HG03571 (cell line): ENCODE data around the gene ZNF846.
A peak's percentile ranks its signal among the peaks of the same experiment; 100 is the strongest.
"Not testable (repeated sequence)": the region's sequence is repeated elsewhere in the genome, so short reads cannot be mapped to it uniquely, and the experiment has no call there.

ENCODE experiments used
- ATAC-seq: cut with Tn5 transposase; IDR thresholded peaks from one replicate; pipeline ENCODE4 v1.9.1; 2021; ENCODE audit not compliant: unreplicated experiment

ZNF846 gene

GRCh38 chr19:9768175-9769112, at the start of gene ZNF846:
ZNF846 (minus strand) TSS chr19:9768738; CDS start chr19:9764950, 3,788 bp downstream.
- ATAC-seq, result peak; percentile 96

DNA sequence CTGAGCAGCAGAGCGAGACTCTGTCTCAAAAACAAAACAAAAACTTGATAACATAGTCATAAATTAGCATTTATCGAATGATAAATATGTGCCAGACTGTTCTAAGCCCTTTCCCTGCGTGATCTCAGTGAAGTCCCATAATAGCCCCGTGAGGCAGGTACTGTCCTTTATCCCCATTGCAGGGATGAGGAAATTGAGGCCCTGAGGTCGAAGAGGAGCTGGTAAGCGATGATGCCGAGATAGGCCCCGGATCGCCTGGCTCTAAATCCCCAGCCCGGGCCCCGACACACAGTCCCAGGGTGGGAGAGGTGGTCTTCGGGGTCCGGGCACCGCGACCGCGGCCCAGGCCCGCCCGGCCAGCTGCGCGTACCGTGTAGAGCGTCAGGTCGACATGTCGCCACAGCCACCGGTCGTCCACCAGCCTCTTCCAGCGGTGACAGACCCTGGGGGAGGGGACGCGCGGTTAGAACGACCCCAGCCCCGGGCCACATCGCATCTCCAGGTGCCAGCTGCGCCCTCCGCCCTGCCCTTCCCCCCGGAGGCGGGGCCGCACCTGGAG, 49.7 kb upstream of the ZNF846 start:
- peak; percentile 4 for ATAC-seq

DNA sequence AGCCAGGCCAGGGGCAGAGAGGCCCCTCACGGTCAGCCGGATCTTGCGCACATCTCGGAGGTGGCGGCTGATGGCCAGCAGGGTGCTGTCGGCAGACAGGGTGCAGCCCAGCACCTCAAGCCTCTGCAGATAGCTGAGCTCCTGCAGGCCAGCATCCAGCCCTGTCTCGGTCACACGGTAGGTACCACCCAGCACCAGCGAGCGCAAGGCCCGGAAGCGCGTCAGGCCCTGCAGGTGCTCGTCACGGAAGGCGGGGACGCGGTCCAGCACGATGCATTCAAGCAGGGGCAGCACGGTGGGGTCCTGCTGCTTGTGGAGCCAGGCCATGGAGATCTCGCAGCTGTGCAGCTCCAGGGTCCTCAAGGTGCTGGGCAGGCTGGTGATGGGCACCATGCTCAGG, 42.6 kb upstream of the ZNF846 start:
- ATAC-seq, result no peak

GRCh38 chr19:9808855-9809824, 40.6 kb upstream of the ZNF846 start:
- no peak for ATAC-seq

- ATAC-seq, result no peak
Observed at GRCh38 chr19:9806803-9807202, 38.3 kb upstream of the ZNF846 start.

DNA sequence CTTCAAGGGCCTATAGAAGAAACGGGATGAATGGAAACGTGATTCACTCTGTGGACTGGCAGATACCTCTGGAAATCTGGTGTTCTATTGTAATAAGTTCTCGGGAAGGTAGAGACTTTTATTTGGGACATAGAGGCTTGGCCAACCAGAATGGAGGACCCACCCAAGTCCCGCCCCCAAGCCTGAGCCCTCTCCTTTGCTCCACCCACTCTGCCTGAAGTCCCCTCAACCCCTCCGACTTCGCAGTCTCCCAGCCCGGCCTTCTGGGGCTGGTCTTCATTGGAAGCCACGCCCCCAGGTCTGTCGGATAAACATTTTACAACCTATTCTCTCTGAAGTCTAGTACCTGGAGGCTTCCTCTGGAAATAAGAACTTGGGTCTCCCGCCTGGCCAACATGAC, 33.4 kb upstream of the ZNF846 start:
- no peak for ATAC-seq

- no peak for ATAC-seq
Observed at GRCh38 chr19:9799162-9799561, 30.6 kb upstream of the ZNF846 start.

DNA sequence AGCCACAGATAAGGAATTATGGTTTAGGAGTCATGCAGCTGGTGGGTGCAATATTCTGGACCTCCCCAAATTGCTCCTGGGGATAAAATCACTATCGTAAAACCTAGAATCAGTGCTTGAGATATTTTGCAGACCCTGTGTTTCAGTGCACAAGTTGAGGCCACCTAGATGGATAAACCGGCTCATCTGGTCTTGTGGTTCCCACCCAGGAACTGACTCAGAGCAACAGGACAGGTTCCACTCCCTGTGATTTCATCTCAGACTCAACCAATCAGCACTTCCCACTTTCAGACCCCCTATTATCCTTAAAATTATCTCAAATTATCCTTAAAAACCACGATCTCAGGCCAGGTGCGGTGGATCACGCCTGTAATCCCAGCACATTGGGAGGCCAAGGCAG, 29.3 kb upstream of the ZNF846 start:
- no peak for ATAC-seq

- ATAC-seq, result no peak
Observed at GRCh38 chr19:9796113-9796773, 27.7 kb upstream of the ZNF846 start.

GRCh38 chr19:9793071-9793591, 24.6 kb upstream of the ZNF846 start:
- ATAC-seq, result no peak

DNA sequence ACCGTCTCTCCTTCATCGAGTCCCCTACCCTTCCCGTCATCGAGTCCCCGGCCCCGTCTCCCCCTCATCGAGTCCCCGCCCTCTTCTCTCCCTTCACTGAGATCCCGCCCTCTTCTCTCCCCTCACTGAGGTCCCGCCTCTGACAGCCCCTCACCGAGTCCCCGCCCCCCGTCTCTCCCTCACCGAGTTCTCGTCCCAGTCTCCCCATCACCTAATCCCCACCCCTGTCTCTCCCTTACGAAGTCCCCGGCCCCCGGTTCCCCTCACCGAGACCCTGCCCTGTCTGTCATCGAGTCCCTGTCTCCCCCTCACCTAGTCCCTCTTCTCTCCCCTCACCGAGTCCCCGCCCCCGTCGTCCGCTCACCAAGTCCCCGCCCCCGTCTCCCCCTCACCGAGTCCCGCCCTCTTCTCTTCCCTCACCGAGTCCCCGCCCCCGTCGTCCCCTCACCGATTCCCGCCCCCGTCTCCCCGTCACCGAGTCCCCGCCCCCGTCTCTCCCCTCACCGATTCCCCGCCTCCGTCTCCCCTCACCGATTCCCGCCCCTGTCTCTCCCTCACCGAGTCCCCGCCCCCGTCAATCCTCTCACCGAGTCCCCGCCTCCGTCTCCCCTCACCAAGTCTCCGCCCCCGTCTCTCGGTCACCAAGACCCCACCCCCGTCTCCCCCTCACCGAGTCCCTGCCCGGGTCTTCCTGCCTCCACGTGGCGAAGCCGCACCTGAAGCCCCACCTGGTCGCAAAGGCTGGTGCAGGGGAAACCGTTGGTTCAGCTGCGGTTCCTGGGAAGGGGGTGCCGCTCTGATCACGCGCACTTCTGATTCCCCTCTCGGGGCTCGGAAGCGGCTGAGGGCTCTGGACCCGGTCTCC, 23.9 kb upstream of the ZNF846 start:
- no peak for ATAC-seq

- ATAC-seq, result no peak
Observed at GRCh38 chr19:9791552-9792205, 23.1 kb upstream of the ZNF846 start.

- not testable (repeated sequence) for ATAC-seq
Observed at GRCh38 chr19:9791073-9791367, 22.5 kb upstream of the ZNF846 start.

DNA sequence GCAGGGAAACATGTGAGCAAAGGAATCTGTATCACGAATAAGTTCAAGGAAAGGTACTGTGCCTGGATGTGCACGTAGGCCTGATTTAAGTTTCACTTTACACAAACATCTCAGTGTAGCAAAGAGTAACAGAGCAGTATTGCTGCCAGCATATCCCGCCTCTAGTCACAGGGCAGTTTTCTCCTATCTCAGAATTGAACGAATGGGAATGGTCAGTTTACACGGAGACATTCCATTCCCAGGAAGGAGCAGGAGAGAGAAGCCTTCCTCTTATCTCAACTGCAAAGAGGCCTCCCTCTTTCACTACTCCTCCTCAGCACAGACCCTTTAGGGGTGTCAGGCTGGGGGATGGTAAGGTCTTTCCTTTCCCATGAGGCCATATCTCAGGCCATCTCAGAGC, 21.0 kb upstream of the ZNF846 start:
- ATAC-seq, result not testable (repeated sequence)

GRCh38 chr19:9789066-9789465, 20.5 kb upstream of the ZNF846 start:
- no peak for ATAC-seq

GRCh38 chr19:9788604-9789003, 20.1 kb upstream of the ZNF846 start:
- not testable (repeated sequence) for ATAC-seq

DNA sequence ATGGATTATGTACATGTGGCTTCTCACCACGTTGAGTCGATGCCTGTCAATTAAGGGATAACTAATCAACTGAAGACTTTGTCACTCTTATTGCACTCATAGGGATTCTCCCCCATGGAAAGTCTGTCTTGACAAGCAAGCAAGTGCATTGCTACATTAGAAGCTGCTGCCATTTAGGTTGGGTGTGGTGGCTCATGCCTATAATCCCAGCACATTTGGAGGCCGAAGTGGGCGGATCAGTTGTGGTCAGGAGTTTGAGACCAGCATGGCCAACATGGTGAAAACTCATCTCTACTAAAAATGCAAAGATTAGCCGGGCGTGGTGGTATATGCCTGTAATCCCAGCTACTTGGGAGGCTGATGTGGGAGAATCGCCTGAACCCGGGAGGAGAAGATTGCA, 18.3 kb upstream of the ZNF846 start:
- ATAC-seq, result no peak

DNA sequence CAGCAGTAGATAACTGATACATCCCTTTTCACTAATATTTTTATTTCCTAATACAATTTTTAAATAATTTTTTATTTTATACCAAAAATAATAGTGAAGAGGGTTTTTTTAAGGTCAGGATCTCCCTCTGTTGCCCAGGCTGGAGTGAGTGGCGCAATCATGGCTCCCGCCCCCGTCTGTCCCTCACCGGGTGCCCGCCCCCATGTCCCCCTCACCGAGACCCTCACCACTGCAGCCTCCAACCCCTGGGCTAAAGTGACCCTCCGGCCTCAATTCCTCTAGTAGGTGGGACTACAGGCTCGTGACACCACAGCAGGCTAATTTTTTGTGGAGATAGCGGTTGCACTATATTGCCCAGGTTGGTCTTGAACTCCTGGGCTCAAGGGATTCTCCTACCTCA, 17.8 kb upstream of the ZNF846 start:
- ATAC-seq, result no peak
